Activated B cell treated with CpG ODN at 0.5 μM for 24 hours (primary cell): ENCODE data around the gene ERBB4. TPM values are rescaled to one million over a fixed set of nuclear protein-coding genes. Genes with fewer than 3 reads are reported as not detected.

Experiments used
- ATAC-seq: fragments of 200-7000 bp; cut with Tn5 transposase; one replicate; pipeline ENCODE4 v1.10.0; 2021; ENCODE audit warnings: low read depth, mild to moderate bottlenecking, moderate library complexity
- CTCF ChIA-PET: fragments of 350-600 bp; sonication (Branson Sonifier 250); formaldehyde crosslinking; loops from one replicate; lab custom pipeline; 2021; ENCODE audit warnings: antibody characterized with exemption; lab: Charles Lee
- POLR2A ChIA-PET: fragments of 350-600 bp; sonication (Branson Sonifier 250); formaldehyde crosslinking; loops from one replicate; lab custom pipeline; 2021; ENCODE audit warnings: antibody characterized with exemption; lab: Charles Lee
- DNase-seq: peaks from one replicate; pipeline ENCODE4 v3.0.0; 2022
- H3K27ac Mint-ChIP-seq: one replicate; pipeline ENCODE4 v1.8.0; 2020; ENCODE audit warnings: mixed read lengths
- H3K27me3 Mint-ChIP-seq: one replicate; pipeline ENCODE4 v1.8.0; 2021; ENCODE audit warnings: mixed read lengths
- H3K36me3 Mint-ChIP-seq: one replicate; pipeline ENCODE4 v1.8.0; 2021; ENCODE audit warnings: low read depth, mixed read lengths
- H3K4me1 Mint-ChIP-seq: one replicate; pipeline ENCODE4 v1.8.0; 2021; ENCODE audit warnings: mixed read lengths
- H3K4me3 Mint-ChIP-seq: one replicate; pipeline ENCODE4 v1.8.0; 2020; ENCODE audit warnings: mild to moderate bottlenecking, mixed read lengths
- H3K9me3 Mint-ChIP-seq: one replicate; pipeline ENCODE4 v1.8.0; 2020; ENCODE audit warnings: mixed read lengths
- CTCF ChIP-seq: fragments of 200-600 bp; IDR thresholded peaks from one replicate; pipeline ENCODE4 v1.8.0; 2022; ENCODE audit warnings: antibody characterized with exemption, mild to moderate bottlenecking
- intact Hi-C: fragments of 100-400 bp; cut with micrococcal nuclease; formaldehyde crosslinking; loops from one replicate; pipeline ENCODE4 v1.15.1; 2024
- total RNA-seq: library from RNA; stranded (reverse); gene quantifications from 2 replicates; pipeline ENCODE4 v1.2.3, GENCODE V29; 2022

ERBB4 gene
- total RNA-seq, 1 donor from 2014 or later = not detected

- CTCF ChIA-PET = no interaction called here
- Mint-ChIP-seq H3K4me3 (no peak overlapping the region), H3K4me1 (no peaks in the 10 kb centered on the region), H3K9me3 (no peaks in the 10 kb centered on the region), H3K36me3 (no peaks in the 10 kb centered on the region), H3K27me3 (no peaks in the 10 kb centered on the region), H3K27ac (no peak overlapping the region)
- POLR2A ChIA-PET = no interaction called here
- ATAC-seq (no peak), DNase-seq (no peak)
- TF ChIP-seq CTCF = no peak
- intact Hi-C loops = no loop called here
These were observed 661.5 kb downstream of the ERBB4 start for GRCh38 chr2:211877061-211877460.

GRCh38 chr2:211875488-211875887 lies 663.1 kb downstream of the ERBB4 start:
- Mint-ChIP-seq H3K9me3 (no peaks in the 10 kb centered on the region), H3K27ac (no peak overlapping the region), H3K36me3 (no peaks in the 10 kb centered on the region), H3K4me3 (no peak overlapping the region), H3K4me1 (no peaks in the 10 kb centered on the region), H3K27me3 (no peaks in the 10 kb centered on the region)
- ATAC-seq (no peak), DNase-seq (no peak)
- no peak for TF ChIP-seq CTCF
- ChIA-PET POLR2A (no interaction called here), CTCF (no interaction called here)
- intact Hi-C loops = no loop called here

GRCh38 chr2:211868996-211869533 lies 669.5 kb downstream of the ERBB4 start:
- intact Hi-C loops = no loop called here
- POLR2A ChIA-PET = no interaction called here
- CTCF ChIA-PET = no interaction called here
- ATAC-seq (no peak), DNase-seq (no peak)
- no peaks in the 10 kb centered on the region for H3K36me3 Mint-ChIP-seq
- H3K4me1 Mint-ChIP-seq = no peaks in the 10 kb centered on the region
- peaks cover 2% of the 10 kb centered on the region for H3K9me3 Mint-ChIP-seq
- H3K27me3 Mint-ChIP-seq = no peaks in the 10 kb centered on the region
- no peak overlapping the region for H3K4me3 Mint-ChIP-seq
- H3K27ac Mint-ChIP-seq = no peak overlapping the region
- TF ChIP-seq CTCF = no peak

- intact Hi-C loops = no loop called here
- ChIA-PET CTCF (no interaction called here), POLR2A (no interaction called here)
- H3K4me1 Mint-ChIP-seq = no peaks in the 10 kb centered on the region
- H3K4me3 Mint-ChIP-seq = no peak overlapping the region
- no peak for ATAC-seq
- H3K27me3 Mint-ChIP-seq = no peaks in the 10 kb centered on the region
- no peak for DNase-seq
- H3K9me3 Mint-ChIP-seq = peaks cover 5% of the 10 kb centered on the region
- no peaks in the 10 kb centered on the region for H3K36me3 Mint-ChIP-seq
- no peak overlapping the region for H3K27ac Mint-ChIP-seq
- no peak for TF ChIP-seq CTCF
These were observed 670.7 kb downstream of the ERBB4 start for GRCh38 chr2:211867845-211868451.

GRCh38 chr2:211864328-211864727 lies 674.3 kb downstream of the ERBB4 start:
- POLR2A ChIA-PET = no interaction called here
- Mint-ChIP-seq H3K36me3 (no peaks in the 10 kb centered on the region), H3K9me3 (peaks cover 5% of the 10 kb centered on the region), H3K27ac (no peak overlapping the region), H3K4me1 (no peaks in the 10 kb centered on the region), H3K27me3 (no peaks in the 10 kb centered on the region), H3K4me3 (no peak overlapping the region)
- CTCF ChIA-PET = no interaction called here
- intact Hi-C loops = no loop called here
- DNase-seq (no peak), ATAC-seq (no peak)
- TF ChIP-seq CTCF = no peak
